Activated CD4-positive, alpha-beta T cell treated with anti-CD3 and anti-CD28 coated beads, Interleukin-2, amount 10 ng/mL, durations not matched to agents 24 days and 14 days (primary cell): Measurements from ENCODE around the gene RLBP1. TPM values are rescaled to one million over a fixed set of nuclear protein-coding genes. Genes with fewer than 3 reads are reported as not detected.

Source experiments
- DNase-seq: peaks from one replicate; pipeline ENCODE4 v3.0.0; 2022
- H3K27ac Mint-ChIP-seq: one replicate; pipeline ENCODE4 v1.8.0; 2022; ENCODE audit warnings: mild to moderate bottlenecking, mixed read lengths
- H3K27me3 Mint-ChIP-seq: one replicate; pipeline ENCODE4 v1.8.0; 2022; ENCODE audit warnings: mixed read lengths
- H3K36me3 Mint-ChIP-seq: one replicate; pipeline ENCODE4 v1.8.0; 2022; ENCODE audit warnings: low read depth, mild to moderate bottlenecking, mixed read lengths
- H3K4me1 Mint-ChIP-seq: one replicate; pipeline ENCODE4 v1.8.0; 2021; ENCODE audit warnings: mixed read lengths
- H3K4me3 Mint-ChIP-seq: one replicate; pipeline ENCODE4 v1.8.0; 2022; ENCODE audit warnings: mild to moderate bottlenecking, moderate library complexity, mixed read lengths
- H3K9me3 Mint-ChIP-seq: one replicate; pipeline ENCODE4 v1.8.0; 2021; ENCODE audit warnings: mixed read lengths
- intact Hi-C: fragments of 100-400 bp; cut with micrococcal nuclease; formaldehyde crosslinking; loops from one replicate; pipeline ENCODE4 v1.15.1; 2023
- total RNA-seq: library from RNA; stranded (reverse); gene quantifications from 2 replicates; pipeline ENCODE4 v1.2.3, GENCODE V29; 2022

The RLBP1 gene
- total RNA-seq, 1 donor from 2014 or later = not detected

GRCh38 chr15:89198934-89199333 lies 22.4 kb downstream of the RLBP1 start:
- peak overlapping the region; percentile 37 for H3K27ac Mint-ChIP-seq
- H3K36me3 Mint-ChIP-seq = peaks cover 36% of the 10 kb centered on the region
- H3K9me3 Mint-ChIP-seq = peaks cover 3% of the 10 kb centered on the region
- no peak for DNase-seq
- H3K4me1 Mint-ChIP-seq = peaks cover 13% of the 10 kb centered on the region
- no peaks in the 10 kb centered on the region for H3K27me3 Mint-ChIP-seq
- H3K4me3 Mint-ChIP-seq = no peak overlapping the region
- intact Hi-C loops = no loop called here

GRCh38 chr15:89198196-89198595 lies 23.2 kb downstream of the RLBP1 start:
- Mint-ChIP-seq H3K4me3 (no peak overlapping the region), H3K27me3 (no peaks in the 10 kb centered on the region), H3K4me1 (peaks cover 8% of the 10 kb centered on the region), H3K9me3 (no peaks in the 10 kb centered on the region), H3K27ac (peak overlapping the region; percentile 29), H3K36me3 (peaks cover 35% of the 10 kb centered on the region)
- intact Hi-C loops = no loop called here
- DNase-seq = no peak

GRCh38 chr15:89197503-89197971 lies 23.8 kb downstream of the RLBP1 start:
- Mint-ChIP-seq H3K4me3 (no peak overlapping the region), H3K27ac (peak overlapping the region; percentile 54), H3K36me3 (peaks cover 41% of the 10 kb centered on the region), H3K9me3 (no peaks in the 10 kb centered on the region), H3K27me3 (no peaks in the 10 kb centered on the region), H3K4me1 (peaks cover 11% of the 10 kb centered on the region)
- DNase-seq = no peak
- intact Hi-C loops = no loop called here

GRCh38 chr15:89196994-89197393 lies 24.4 kb downstream of the RLBP1 start:
- no peak for DNase-seq
- H3K27ac Mint-ChIP-seq = peak overlapping the region; percentile 54
- peaks cover 12% of the 10 kb centered on the region for H3K4me1 Mint-ChIP-seq
- no peaks in the 10 kb centered on the region for H3K9me3 Mint-ChIP-seq
- H3K4me3 Mint-ChIP-seq = no peak overlapping the region
- intact Hi-C loops = no loop called here
- H3K36me3 Mint-ChIP-seq = peaks cover 44% of the 10 kb centered on the region
- no peaks in the 10 kb centered on the region for H3K27me3 Mint-ChIP-seq

GRCh38 chr15:89196241-89196640 lies 25.1 kb downstream of the RLBP1 start:
- H3K4me3 Mint-ChIP-seq = no peak overlapping the region
- no peaks in the 10 kb centered on the region for H3K27me3 Mint-ChIP-seq
- H3K36me3 Mint-ChIP-seq = peaks cover 43% of the 10 kb centered on the region
- no peaks in the 10 kb centered on the region for H3K9me3 Mint-ChIP-seq
- no peak overlapping the region for H3K27ac Mint-ChIP-seq
- intact Hi-C loops = no loop called here
- H3K4me1 Mint-ChIP-seq = peaks cover 13% of the 10 kb centered on the region
- DNase-seq = no peak

GRCh38 chr15:89195836-89196235 lies 25.5 kb downstream of the RLBP1 start:
- intact Hi-C loops = no loop called here
- Mint-ChIP-seq H3K36me3 (peaks cover 45% of the 10 kb centered on the region), H3K4me1 (peaks cover 13% of the 10 kb centered on the region), H3K27ac (no peak overlapping the region), H3K4me3 (no peak overlapping the region), H3K9me3 (no peaks in the 10 kb centered on the region), H3K27me3 (no peaks in the 10 kb centered on the region)
- no peak for DNase-seq

- Mint-ChIP-seq H3K27me3 (no peaks in the 10 kb centered on the region), H3K27ac (no peak overlapping the region), H3K36me3 (peaks cover 47% of the 10 kb centered on the region), H3K4me3 (no peak overlapping the region), H3K4me1 (peaks cover 13% of the 10 kb centered on the region), H3K9me3 (no peaks in the 10 kb centered on the region)
- DNase-seq = no peak
- intact Hi-C loops = no loop called here
Observed at GRCh38 chr15:89194608-89195007, 26.8 kb downstream of the RLBP1 start.

- H3K4me1 Mint-ChIP-seq = peaks cover 11% of the 10 kb centered on the region
- DNase-seq = no peak
- no peaks in the 10 kb centered on the region for H3K9me3 Mint-ChIP-seq
- H3K27ac Mint-ChIP-seq = peak overlapping the region; percentile 26
- intact Hi-C loops = no loop called here
- H3K36me3 Mint-ChIP-seq = peaks cover 53% of the 10 kb centered on the region
- H3K4me3 Mint-ChIP-seq = no peak overlapping the region
- no peaks in the 10 kb centered on the region for H3K27me3 Mint-ChIP-seq
Observed at GRCh38 chr15:89192766-89193165, 28.6 kb downstream of the RLBP1 start.

- Mint-ChIP-seq H3K9me3 (no peaks in the 10 kb centered on the region), H3K27me3 (no peaks in the 10 kb centered on the region), H3K4me1 (peaks cover 7% of the 10 kb centered on the region), H3K27ac (peak overlapping the region; percentile 26), H3K36me3 (peaks cover 50% of the 10 kb centered on the region), H3K4me3 (no peak overlapping the region)
- no peak for DNase-seq
- intact Hi-C loops = no loop called here
Observed at GRCh38 chr15:89192136-89192535, 29.2 kb downstream of the RLBP1 start.

- Mint-ChIP-seq H3K27me3 (no peaks in the 10 kb centered on the region), H3K36me3 (peaks cover 38% of the 10 kb centered on the region), H3K4me3 (no peak overlapping the region), H3K27ac (no peak overlapping the region), H3K4me1 (peaks cover 7% of the 10 kb centered on the region), H3K9me3 (no peaks in the 10 kb centered on the region)
- intact Hi-C loops = no loop called here
- no peak for DNase-seq
Observed at GRCh38 chr15:89187986-89188514, 33.3 kb downstream of the RLBP1 start.

- peaks cover 6% of the 10 kb centered on the region for H3K4me1 Mint-ChIP-seq
- H3K9me3 Mint-ChIP-seq = no peaks in the 10 kb centered on the region
- intact Hi-C loops = no loop called here
- H3K27me3 Mint-ChIP-seq = no peaks in the 10 kb centered on the region
- peaks cover 36% of the 10 kb centered on the region for H3K36me3 Mint-ChIP-seq
- no peak overlapping the region for H3K4me3 Mint-ChIP-seq
- H3K27ac Mint-ChIP-seq = no peak overlapping the region
- DNase-seq = no peak
Observed at GRCh38 chr15:89187301-89187985, 33.9 kb downstream of the RLBP1 start.

- peaks cover 4% of the 10 kb centered on the region for H3K4me1 Mint-ChIP-seq
- peaks cover 32% of the 10 kb centered on the region for H3K36me3 Mint-ChIP-seq
- peak overlapping the region; percentile 31 for H3K27ac Mint-ChIP-seq
- intact Hi-C loops = no loop called here
- H3K27me3 Mint-ChIP-seq = no peaks in the 10 kb centered on the region
- no peak for DNase-seq
- no peak overlapping the region for H3K4me3 Mint-ChIP-seq
- H3K9me3 Mint-ChIP-seq = no peaks in the 10 kb centered on the region
Observed at GRCh38 chr15:89186803-89187202, 34.6 kb downstream of the RLBP1 start.

- Mint-ChIP-seq H3K9me3 (no peaks in the 10 kb centered on the region), H3K27me3 (no peaks in the 10 kb centered on the region), H3K36me3 (peaks cover 28% of the 10 kb centered on the region), H3K27ac (peak overlapping the region; percentile 52), H3K4me3 (no peak overlapping the region), H3K4me1 (peaks cover 14% of the 10 kb centered on the region)
- DNase-seq = no peak
- intact Hi-C loops = no loop called here
Observed at GRCh38 chr15:89184886-89185526, 36.4 kb downstream of the RLBP1 start.

- H3K9me3 Mint-ChIP-seq = no peaks in the 10 kb centered on the region
- no peak overlapping the region for H3K4me3 Mint-ChIP-seq
- DNase-seq = no peak
- peaks cover 19% of the 10 kb centered on the region for H3K4me1 Mint-ChIP-seq
- H3K36me3 Mint-ChIP-seq = peaks cover 27% of the 10 kb centered on the region
- intact Hi-C loops = no loop called here
- H3K27ac Mint-ChIP-seq = peak overlapping the region; percentile 52
- no peaks in the 10 kb centered on the region for H3K27me3 Mint-ChIP-seq
Observed at GRCh38 chr15:89184357-89184756, 37.0 kb downstream of the RLBP1 start.
